ENCODE results near the gene NTHL1.

The NTHL1 gene

GRCh38 chr16:2040041-2040786 lies 7.4 kb downstream of the NTHL1 start:
- no peak for DNase-seq

GRCh38 chr16:2039274-2040031 lies 8.2 kb downstream of the NTHL1 start:
- DNase-seq: no peak

GRCh38 chr16:2038382-2039231 lies 9.0 kb downstream of the NTHL1 start:
- DNase-seq: peak in 1 of 4 experiments; percentile 12

GRCh38 chr16:2037647-2038381 lies 9.8 kb downstream of the NTHL1 start:
- DNase-seq: peak in 1 of 4 experiments; percentile 1

GRCh38 chr16:2037115-2037514 lies 10.5 kb downstream of the NTHL1 start:
- peak in 1 of 4 experiments; percentile 1 for DNase-seq

GRCh38 chr16:2036200-2036966 lies 11.3 kb downstream of the NTHL1 start:
- peak in 1 of 4 experiments; percentile 1 for DNase-seq

GRCh38 chr16:2035431-2036199 lies 12.0 kb downstream of the NTHL1 start:
- peak in 1 of 4 experiments; percentile 1 for DNase-seq

GRCh38 chr16:2034696-2035430 lies 12.8 kb downstream of the NTHL1 start:
- DNase-seq: no peak

GRCh38 chr16:2033909-2034695 lies 13.5 kb downstream of the NTHL1 start:
- peak in 2 of 4 experiments; percentile 42 to 60 for DNase-seq

- DNase-seq: peak in 3 of 4 experiments; percentile 31 to 61 (median 52)
Observed at GRCh38 chr16:2033057-2033908, 14.4 kb downstream of the NTHL1 start.

GRCh38 chr16:2032285-2033056 lies 15.2 kb downstream of the NTHL1 start:
- peak in 1 of 4 experiments; percentile 4 for DNase-seq

- peak in 1 of 4 experiments; percentile 1 for DNase-seq
Observed at GRCh38 chr16:2031081-2031577, 16.5 kb downstream of the NTHL1 start.

- no peak for DNase-seq
Observed at GRCh38 chr16:2030036-2030435, 17.6 kb downstream of the NTHL1 start.

GRCh38 chr16:2029350-2029749 lies 18.3 kb downstream of the NTHL1 start:
- DNase-seq: no peak

GRCh38 chr16:2028620-2029220 lies 18.9 kb downstream of the NTHL1 start:
- no peak for DNase-seq

- no peak for DNase-seq
Observed at GRCh38 chr16:2028146-2028545, 19.5 kb downstream of the NTHL1 start.
